Activated naive CD4-positive, alpha-beta T cell (primary cell): ENCODE results near the gene ANKIB1.
"Not testable (repeated sequence)": the region's sequence is repeated elsewhere in the genome, so short reads cannot be mapped to it uniquely, and the experiment has no call there.

Source experiments
- DNase-seq, 4 experiments: peaks; one replicate each; lab custom pipeline; 2025; lab: John Stamatoyannopoulos, UW

Gene ANKIB1

GRCh38 chr7:92245487-92246359, at the start of gene ANKIB1, which contains the start of gene KRIT1:
Gene ANKIB1, plus strand, starts transcription at chr7:92245974. Its CDS starts 49,005 bp downstream, at chr7:92294979.
Gene KRIT1, minus strand, starts transcription at chr7:92245914. Its CDS starts 3,779 bp downstream, at chr7:92242135.
- DNase-seq = peak; percentile 50 to 78 (median 68)

DNA sequence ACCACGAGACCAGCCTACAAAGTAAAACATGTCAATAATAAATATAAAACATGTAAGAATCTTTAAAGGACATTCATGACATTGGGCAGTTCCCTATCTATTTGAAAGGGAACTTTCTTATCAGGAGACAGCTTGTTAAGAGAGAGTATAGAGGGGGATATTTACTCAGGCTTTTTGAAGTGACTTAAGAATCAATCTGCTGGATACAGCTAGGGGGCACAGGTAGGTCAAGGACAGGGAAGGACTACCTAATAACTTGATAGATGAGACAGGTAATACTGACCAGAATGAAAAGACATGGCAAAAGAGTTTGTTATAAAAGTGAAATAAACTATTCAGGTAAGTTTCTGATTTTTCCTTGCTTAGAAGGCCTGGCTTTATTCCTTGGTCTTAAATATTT, 45.0 kb upstream of the ANKIB1 start:
- no peak for DNase-seq

GRCh38 chr7:92205987-92206386, 39.8 kb upstream of the ANKIB1 start:
- DNase-seq = no peak

GRCh38 chr7:92206672-92207071, 39.1 kb upstream of the ANKIB1 start:
- DNase-seq = no peak

GRCh38 chr7:92221766-92222165, 24.0 kb upstream of the ANKIB1 start:
- no peak for DNase-seq

DNA sequence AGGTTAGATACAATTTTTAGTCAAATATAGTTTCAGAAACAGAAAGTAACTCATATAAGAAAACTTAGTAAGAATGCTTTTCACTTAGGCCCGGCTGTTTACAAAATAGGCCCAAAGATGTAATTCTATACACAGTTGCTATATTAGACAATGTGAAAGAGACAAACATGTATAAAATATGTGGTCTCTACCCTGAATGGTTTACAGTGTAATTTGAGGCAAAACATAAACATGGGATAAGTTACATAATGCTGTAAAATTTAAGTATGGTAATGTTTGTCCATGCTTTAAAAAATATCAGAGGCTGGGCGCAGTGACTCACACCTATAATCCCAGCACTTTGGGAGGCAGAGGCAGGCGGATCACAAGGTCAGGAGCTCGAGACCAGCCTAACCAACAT, 18.8 kb upstream of the ANKIB1 start:
- no peak for DNase-seq

GRCh38 chr7:92228100-92228499, 17.7 kb upstream of the ANKIB1 start:
- DNase-seq = no peak

DNA sequence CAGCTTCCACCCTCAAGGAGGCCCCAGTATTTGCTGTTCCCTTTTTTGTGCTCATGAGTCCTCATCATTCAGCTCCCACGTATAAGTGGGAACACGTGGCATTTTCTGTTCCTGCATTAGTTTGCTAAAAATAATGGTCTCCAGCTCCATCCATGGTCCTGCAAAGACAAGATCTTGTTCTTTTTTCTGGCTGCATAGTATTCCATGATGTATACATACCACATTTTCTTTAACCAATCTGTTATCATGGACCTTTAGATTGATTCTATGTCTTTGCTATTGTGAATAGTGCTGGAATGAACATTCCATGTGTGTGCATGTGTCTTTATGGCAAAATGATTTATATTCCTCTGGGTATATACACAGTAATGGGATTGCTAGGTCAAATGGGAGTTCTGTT, 17.0 kb upstream of the ANKIB1 start:
- no peak for DNase-seq

- DNase-seq = no peak
Observed at GRCh38 chr7:92230547-92230946, 15.2 kb upstream of the ANKIB1 start.

DNA sequence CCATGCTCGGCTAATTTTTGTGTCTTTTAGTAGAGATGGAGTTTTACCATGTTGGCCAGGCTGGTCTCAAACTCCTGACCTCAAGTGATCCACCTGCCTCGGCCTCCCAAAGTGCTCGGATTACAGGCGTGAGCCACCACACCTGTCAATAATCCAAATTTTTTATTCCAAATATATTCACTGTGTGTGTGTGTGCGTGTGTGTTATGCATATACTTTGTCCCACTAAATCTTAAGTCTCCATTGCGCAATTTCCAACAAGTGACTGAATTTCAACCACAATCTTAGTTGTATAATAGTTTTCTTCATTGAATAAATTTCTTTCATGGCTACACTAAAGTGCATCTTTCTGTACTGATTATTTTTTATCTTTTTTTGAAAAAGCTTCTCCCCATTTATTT, 2.8 kb upstream of the ANKIB1 start:
- no peak for DNase-seq

GRCh38 chr7:92244808-92245486, 827 bp upstream of the ANKIB1 start:
- DNase-seq = no peak

DNA sequence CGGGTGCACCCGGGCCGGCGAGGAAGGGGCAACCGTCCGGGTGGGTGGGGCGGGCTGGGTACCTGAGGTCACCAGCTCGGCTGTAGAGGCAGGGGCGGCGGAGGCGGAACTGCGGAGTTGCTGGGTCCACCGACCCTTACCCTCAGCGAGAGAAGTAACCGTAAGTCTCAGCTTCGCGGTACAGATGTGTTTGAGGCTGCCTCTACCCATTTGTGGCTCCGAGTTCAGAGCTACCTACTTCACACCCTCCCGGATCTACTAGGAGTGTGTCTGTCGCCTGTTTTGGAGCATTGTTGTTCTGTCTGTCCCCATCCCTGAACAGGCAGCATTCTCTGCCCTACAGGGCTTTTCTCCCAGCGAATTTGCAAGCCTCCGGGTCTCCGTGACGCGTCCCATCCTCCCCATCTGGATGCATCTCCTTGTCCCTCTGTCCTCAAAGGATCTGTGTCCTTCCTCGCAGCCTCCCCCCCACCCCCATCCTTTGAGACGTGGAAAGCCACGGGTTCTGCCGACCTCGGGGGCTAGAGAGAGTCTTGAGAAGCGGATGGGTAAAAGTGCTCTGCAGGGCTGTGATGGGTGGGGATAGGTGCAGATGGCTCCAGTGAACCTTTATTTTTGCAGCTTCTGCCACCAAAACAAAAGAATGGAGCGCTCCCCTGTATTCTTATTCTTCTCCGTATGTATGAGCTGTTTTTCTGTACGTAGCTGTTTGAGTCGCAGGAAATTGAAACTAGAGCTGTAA, 757 bp downstream of the ANKIB1 start:
- peak in 2 of 4 experiments; percentile 3 to 5 for DNase-seq

GRCh38 chr7:92250603-92251002, 4.8 kb downstream of the ANKIB1 start:
- no peak for DNase-seq

DNA sequence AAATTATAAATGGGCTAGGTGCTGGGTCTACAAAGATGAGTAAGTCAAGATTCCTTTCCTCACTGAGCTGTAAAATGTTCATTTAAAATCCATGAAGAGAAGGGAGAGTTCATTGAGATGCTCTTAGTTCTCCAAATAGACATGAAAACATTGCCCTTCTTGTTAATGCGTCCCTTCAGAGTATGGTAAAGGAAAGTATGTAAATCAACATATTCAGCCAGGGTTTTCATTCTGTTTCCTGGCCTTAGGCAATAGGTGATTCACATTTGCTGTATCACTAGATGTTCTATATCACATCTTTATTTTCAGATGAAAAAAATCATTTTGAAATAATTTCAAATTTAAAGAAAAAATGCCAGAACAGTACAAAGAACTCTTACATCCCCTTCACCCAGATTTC, 5.4 kb downstream of the ANKIB1 start:
- no peak for DNase-seq

- no peak for DNase-seq
Observed at GRCh38 chr7:92253251-92253650, 7.5 kb downstream of the ANKIB1 start.

- not testable (repeated sequence) for DNase-seq
Observed at GRCh38 chr7:92254800-92255199, 9.0 kb downstream of the ANKIB1 start.

DNA sequence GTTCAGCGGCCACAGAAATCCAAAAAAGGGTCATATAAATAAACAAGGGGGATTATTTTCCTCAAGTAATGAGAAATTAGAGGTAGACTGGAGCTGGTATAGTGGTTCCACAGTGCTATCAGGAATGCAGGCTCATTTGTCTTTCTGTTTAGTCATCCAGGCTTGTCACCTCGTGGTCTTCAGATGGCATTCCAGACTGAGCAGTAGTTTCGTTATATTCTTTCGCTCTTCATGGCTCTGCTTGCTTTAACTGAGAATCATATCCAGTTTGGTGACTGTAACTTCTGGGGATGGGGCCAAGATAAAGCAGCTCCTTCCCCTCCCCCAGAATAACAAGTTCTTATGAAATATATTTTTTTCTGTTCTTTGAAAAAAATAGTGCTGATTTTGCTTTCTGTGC, 9.5 kb downstream of the ANKIB1 start:
- no peak for DNase-seq

DNA sequence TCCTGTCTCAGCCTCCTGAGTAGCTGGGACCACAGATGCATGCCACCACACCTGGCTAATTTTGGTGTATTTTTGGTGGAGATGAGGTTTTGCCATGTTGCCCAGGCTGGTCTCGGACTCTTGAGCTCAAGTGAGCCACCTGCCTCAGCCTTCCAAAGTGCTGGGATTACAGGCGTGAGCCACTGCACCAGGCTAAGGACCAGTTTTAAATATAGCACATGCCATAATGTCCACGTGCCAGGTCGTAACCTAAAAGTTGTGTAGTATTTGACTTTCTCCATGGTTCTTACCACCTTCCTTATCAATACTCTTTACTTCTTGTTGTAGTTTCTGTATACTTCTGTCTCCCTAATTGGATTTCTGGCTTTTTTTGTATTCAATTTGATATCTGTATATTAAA, 13.3 kb downstream of the ANKIB1 start:
- DNase-seq = no peak

- no peak for DNase-seq
Observed at GRCh38 chr7:92259610-92260247, 14.0 kb downstream of the ANKIB1 start.

- no peak for DNase-seq
Observed at GRCh38 chr7:92260248-92260781, 14.5 kb downstream of the ANKIB1 start.

DNA sequence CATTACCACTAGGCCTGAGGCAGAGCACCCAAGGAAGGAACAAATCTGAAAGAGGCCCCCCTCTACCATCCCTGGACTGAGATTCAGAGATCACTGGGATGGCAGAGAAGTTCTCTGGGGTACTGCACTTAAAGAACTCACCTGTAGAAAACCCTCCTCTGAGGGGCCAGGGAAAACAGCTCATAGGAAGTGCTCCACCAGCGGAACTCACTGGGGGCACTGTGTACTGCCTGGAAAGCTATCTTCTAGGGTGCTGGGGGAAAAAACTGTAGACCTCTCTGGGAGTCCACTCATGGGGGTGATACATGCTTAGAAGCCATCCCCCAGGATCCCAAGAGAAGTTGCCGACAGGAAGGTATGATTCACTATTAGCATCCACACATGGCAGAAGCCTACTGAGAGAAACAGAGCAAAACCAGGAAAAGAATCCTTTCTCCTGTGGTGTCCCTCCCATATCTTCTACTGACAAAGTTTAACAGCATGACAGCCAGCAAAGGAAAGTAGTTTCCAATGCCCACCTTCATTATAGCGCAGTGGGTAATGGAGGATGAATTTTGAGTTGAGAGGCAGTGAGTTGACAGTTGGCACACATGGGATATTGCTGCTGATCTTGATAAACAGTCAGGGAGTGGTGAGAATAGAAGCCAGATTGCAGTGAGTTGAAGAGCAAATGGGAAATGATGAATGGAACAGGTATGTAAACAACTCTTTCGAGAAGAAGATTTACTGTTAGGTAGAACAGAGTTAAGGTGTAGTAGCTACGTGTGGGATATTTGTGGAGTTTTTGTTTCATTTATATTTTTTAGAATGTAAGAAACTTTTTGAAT, 20.9 kb downstream of the ANKIB1 start:
- DNase-seq = no peak
